ENCODE measurements around the gene PPP2R2D. TPM values are rescaled to one million over a fixed set of nuclear protein-coding genes. Genes with fewer than 3 reads are reported as not detected.

The PPP2R2D gene
- total RNA-seq, 1 donor from 2014 or later: 32.7 TPM

GRCh38 chr10:131874991-131875451 is 25.8 kb upstream of the PPP2R2D start:
- H3K4me1 Mint-ChIP-seq: no peaks in the 10 kb centered on the region
- CTCF ChIA-PET: no interaction called here
- H3K4me3 Mint-ChIP-seq: no peak overlapping the region
- H3K27me3 Mint-ChIP-seq: peaks cover 15% of the 10 kb centered on the region
- TF ChIP-seq CTCF (IDR thresholded peaks at IDR 0.05): no peak
- POLR2A ChIA-PET: no interaction called here
- no peak overlapping the region for H3K27ac Mint-ChIP-seq
- no peaks in the 10 kb centered on the region for H3K9me3 Mint-ChIP-seq
- ATAC-seq (ENCODE audit: low read depth) (peak; percentile 72), DNase-seq (peak; percentile 51)
- H3K36me3 Mint-ChIP-seq (ENCODE audit: low read depth): no peaks in the 10 kb centered on the region
- intact Hi-C loops (cut with micrococcal nuclease): loop anchor here (1.0 kb wide), 1 partner anchor 88 kb away; no protein-coding TSS in a partner anchor

- ChIA-PET POLR2A (no interaction called here), CTCF (no interaction called here)
- no peak overlapping the region for H3K27ac Mint-ChIP-seq
- no peaks in the 10 kb centered on the region for H3K9me3 Mint-ChIP-seq
- intact Hi-C loops (cut with micrococcal nuclease): loop anchor here (1.0 kb wide), 1 partner anchor 88 kb away; no protein-coding TSS in a partner anchor
- H3K4me1 Mint-ChIP-seq: no peaks in the 10 kb centered on the region
- H3K4me3 Mint-ChIP-seq: no peak overlapping the region
- TF ChIP-seq CTCF (IDR thresholded peaks at IDR 0.05): no peak
- H3K36me3 Mint-ChIP-seq (ENCODE audit: low read depth): no peaks in the 10 kb centered on the region
- peaks cover 15% of the 10 kb centered on the region for H3K27me3 Mint-ChIP-seq
- ATAC-seq (ENCODE audit: low read depth) (no peak), DNase-seq (no peak)
These were observed 25.3 kb upstream of the PPP2R2D start for GRCh38 chr10:131875501-131875900.

- no peak for DNase-seq
- intact Hi-C loops (cut with micrococcal nuclease): no loop called here
- Mint-ChIP-seq H3K9me3 (no peaks in the 10 kb centered on the region), H3K36me3 (ENCODE audit: low read depth) (no peaks in the 10 kb centered on the region), H3K4me3 (no peak overlapping the region), H3K4me1 (no peaks in the 10 kb centered on the region), H3K27ac (no peak overlapping the region), H3K27me3 (peaks cover 17% of the 10 kb centered on the region)
- no peak for TF ChIP-seq CTCF (IDR thresholded peaks at IDR 0.05)
- ATAC-seq (ENCODE audit: low read depth): no peak
- ChIA-PET POLR2A (no interaction called here), CTCF (no interaction called here)
These were observed 24.8 kb upstream of the PPP2R2D start for GRCh38 chr10:131876017-131876416.

GRCh38 chr10:131876508-131876907 is 24.3 kb upstream of the PPP2R2D start:
- intact Hi-C loops (cut with micrococcal nuclease): no loop called here
- H3K9me3 Mint-ChIP-seq: no peaks in the 10 kb centered on the region
- H3K27me3 Mint-ChIP-seq: peaks cover 20% of the 10 kb centered on the region
- ATAC-seq (ENCODE audit: low read depth): no peak
- H3K36me3 Mint-ChIP-seq (ENCODE audit: low read depth): no peaks in the 10 kb centered on the region
- no peak overlapping the region for H3K4me3 Mint-ChIP-seq
- no peak for TF ChIP-seq CTCF (IDR thresholded peaks at IDR 0.05)
- CTCF ChIA-PET: no interaction called here
- no peak for DNase-seq
- no peak overlapping the region for H3K27ac Mint-ChIP-seq
- no peaks in the 10 kb centered on the region for H3K4me1 Mint-ChIP-seq
- POLR2A ChIA-PET: no interaction called here

GRCh38 chr10:131880016-131880590 is 20.7 kb upstream of the PPP2R2D start:
- DNase-seq (no peak), ATAC-seq (ENCODE audit: low read depth) (no peak)
- Mint-ChIP-seq H3K4me1 (no peaks in the 10 kb centered on the region), H3K36me3 (ENCODE audit: low read depth) (no peaks in the 10 kb centered on the region), H3K27me3 (peaks cover 20% of the 10 kb centered on the region), H3K9me3 (no peaks in the 10 kb centered on the region), H3K4me3 (no peak overlapping the region), H3K27ac (no peak overlapping the region)
- ChIA-PET CTCF (no interaction called here), POLR2A (no interaction called here)
- intact Hi-C loops (cut with micrococcal nuclease): no loop called here
- no peak for TF ChIP-seq CTCF (IDR thresholded peaks at IDR 0.05)

Data from activated B cell treated with CpG ODN at 0.5 μM for 24 hours (primary cell).